ENCODE data around the gene PCMT1.

- no peak for TF ChIP-seq CTCF (IDR thresholded peaks at IDR 0.05)
- no peak for TF ChIP-seq EZH2phosphoT487 (IDR thresholded peaks at IDR 0.05)
Measured at GRCh38 chr6:149756261-149756636, 6.7 kb downstream of the PCMT1 start.

Measured in neural progenitor cell (in vitro differentiated cells).